HEK293 (cell line): ENCODE measurements around the gene SVIL.

Source experiments
- CTCF ChIA-PET: fragments of 350-600 bp; formaldehyde crosslinking; extraction: SDS; loops from one replicate; lab custom pipeline; 2021; ENCODE audit warnings: antibody characterized with exemption; lab: Yijun Ruan, JAX
- POLR2A ChIA-PET: fragments of 300-600 bp; formaldehyde crosslinking; extraction: SDS; loops from one replicate; lab custom pipeline; 2020; ENCODE audit warnings: antibody characterized with exemption, inconsistent platforms; lab: Yijun Ruan, JAX
- H3K27ac ChIP-seq: fragments of 200-500 bp; sonication (Bioruptor generic); 2 replicates; pipeline ENCODE4 v1.5.1; 2014; ENCODE audit warnings: low read depth, low read length, control low read depth, inconsistent platforms; ENCODE audit errors: extremely low read depth
- H3K36me3 ChIP-seq, 2 experiments: fragments of 200-500 bp in 1 of 2; sonication (Bioruptor generic) in 1 of 2; 1 replicate in 1 of 2; 2 replicates in 1 of 2; pipeline ENCODE4 v1.5.1; 2014 to 2017; ENCODE audit warnings: inconsistent platforms in 2 of 2, low read length in 2 of 2; ENCODE audit not compliant: control insufficient read depth in 2 of 2, insufficient read depth in 1 of 2
- H3K4me1 ChIP-seq: fragments of 200-500 bp; sonication (Bioruptor generic); 2 replicates; pipeline ENCODE4 v1.5.1; 2014; ENCODE audit warnings: mild to moderate bottlenecking, low read length, inconsistent platforms; ENCODE audit not compliant: control insufficient read depth, insufficient read depth
- H3K4me3 ChIP-seq: 2 replicates; pipeline ENCODE4 v1.5.1; 2011; ENCODE audit warnings: low read depth, mild to moderate bottlenecking, control low read depth, low read length, moderate library complexity
- H3K9me3 ChIP-seq: fragments of 200-500 bp; sonication (Bioruptor generic); 2 replicates; pipeline ENCODE4 v1.5.1; 2014; ENCODE audit warnings: low read depth, low read length, inconsistent platforms; ENCODE audit not compliant: control insufficient read depth, insufficient read depth
- GLIS2 ChIP-seq: fragments of 450-650 bp; formaldehyde crosslinking; IDR thresholded peaks from 2 replicates; pipeline ENCODE4 v1.5.1; 2016; ENCODE audit warnings: missing biosample characterization, missing genetic modification characterization
- HIC1 ChIP-seq: fragments of 450-650 bp; formaldehyde crosslinking; IDR thresholded peaks from 2 replicates; pipeline ENCODE4 v1.5.1; 2016; ENCODE audit warnings: missing biosample characterization, missing genetic modification characterization
- IKZF3 ChIP-seq: fragments of 450-650 bp; IDR thresholded peaks from 2 replicates; pipeline ENCODE4 v1.5.0; 2018; ENCODE audit warnings: missing biosample characterization, mild to moderate bottlenecking, missing genetic modification characterization, moderate library complexity
- KLF9 ChIP-seq: fragments of 450-650 bp; formaldehyde crosslinking; IDR thresholded peaks from 2 replicates; pipeline ENCODE4 v1.5.1; 2016; ENCODE audit warnings: missing biosample characterization, missing genetic modification characterization, low read depth
- ZEB2 ChIP-seq: fragments of 450-650 bp; formaldehyde crosslinking; IDR thresholded peaks from 2 replicates; pipeline ENCODE4 v1.5.1; 2016; ENCODE audit warnings: missing biosample characterization, missing genetic modification characterization
- ZFP37 ChIP-seq: fragments of 450-650 bp; formaldehyde crosslinking; IDR thresholded peaks from 2 replicates; pipeline ENCODE4 v1.5.1; 2016; ENCODE audit warnings: missing biosample characterization, missing genetic modification characterization
- ZNF133 ChIP-seq: fragments of 450-650 bp; formaldehyde crosslinking; IDR thresholded peaks from 2 replicates; pipeline ENCODE4 v1.5.1; 2016; ENCODE audit warnings: missing biosample characterization, missing genetic modification characterization
- ZNF16 ChIP-seq: fragments of 450-650 bp; formaldehyde crosslinking; IDR thresholded peaks from 2 replicates; pipeline ENCODE4 v1.5.1; 2016; ENCODE audit warnings: low read depth, missing biosample characterization, missing genetic modification characterization
- ZNF2 ChIP-seq: fragments of 450-650 bp; formaldehyde crosslinking; IDR thresholded peaks from 2 replicates; pipeline ENCODE4 v1.5.1; 2016; ENCODE audit warnings: missing biosample characterization, missing genetic modification characterization
- ZNF311 ChIP-seq: fragments of 450-650 bp; formaldehyde crosslinking; IDR thresholded peaks from 2 replicates; pipeline ENCODE4 v1.5.1; 2017; ENCODE audit warnings: missing biosample characterization, missing genetic modification characterization, borderline replicate concordance
- ZNF404 ChIP-seq: fragments of 450-650 bp; formaldehyde crosslinking; IDR thresholded peaks from 2 replicates; pipeline ENCODE4 v1.5.1; 2017; ENCODE audit warnings: missing biosample characterization, missing genetic modification characterization
- ZNF433 ChIP-seq: fragments of 450-650 bp; formaldehyde crosslinking; IDR thresholded peaks from 2 replicates; pipeline ENCODE4 v1.5.1; 2016; ENCODE audit warnings: missing biosample characterization, missing genetic modification characterization, low read depth
- ZNF473 ChIP-seq: fragments of 450-650 bp; formaldehyde crosslinking; IDR thresholded peaks from 2 replicates; pipeline ENCODE4 v1.5.1; 2017; ENCODE audit warnings: missing biosample characterization, missing genetic modification characterization
- ZNF610 ChIP-seq: fragments of 450-650 bp; formaldehyde crosslinking; IDR thresholded peaks from 2 replicates; pipeline ENCODE4 v1.5.1; 2016; ENCODE audit warnings: missing biosample characterization, missing genetic modification characterization, borderline replicate concordance
- ZNF629 ChIP-seq: fragments of 450-650 bp; formaldehyde crosslinking; IDR thresholded peaks from 2 replicates; pipeline ENCODE4 v1.5.1; 2017; ENCODE audit warnings: missing biosample characterization, missing genetic modification characterization
- ZNF664 ChIP-seq: fragments of 450-650 bp; formaldehyde crosslinking; IDR thresholded peaks from 2 replicates; pipeline ENCODE4 v1.5.1; 2016; ENCODE audit warnings: missing biosample characterization, missing genetic modification characterization
- ZNF768 ChIP-seq: fragments of 450-650 bp; formaldehyde crosslinking; IDR thresholded peaks from 2 replicates; pipeline ENCODE4 v1.5.1; 2018; ENCODE audit warnings: missing biosample characterization, mild to moderate bottlenecking, missing genetic modification characterization
- ZNF777 ChIP-seq: fragments of 450-650 bp; formaldehyde crosslinking; IDR thresholded peaks from 2 replicates; pipeline ENCODE4 v1.5.1; 2017; ENCODE audit warnings: missing biosample characterization, missing genetic modification characterization, borderline replicate concordance
- TF ChIP-seq, protein P1 (sequence below): fragments of 450-650 bp; formaldehyde crosslinking; IDR thresholded peaks from 2 replicates; pipeline ENCODE4 v1.5.1; 2017; ENCODE audit warnings: missing biosample characterization, missing genetic modification characterization
- TF ChIP-seq, protein P2 (sequence below): fragments of 450-650 bp; formaldehyde crosslinking; IDR thresholded peaks from 2 replicates; pipeline ENCODE4 v1.5.1; 2017; ENCODE audit warnings: missing biosample characterization, mild to moderate bottlenecking, missing genetic modification characterization, moderate library complexity
- TF ChIP-seq, protein P3 (sequence below): fragments of 450-650 bp; formaldehyde crosslinking; IDR thresholded peaks from 2 replicates; pipeline ENCODE4 v1.5.1; 2016; ENCODE audit warnings: missing biosample characterization, missing genetic modification characterization

The SVIL gene

GRCh38 chr10:29559996-29560395 lies 74.8 kb downstream of the SVIL start (continued):
- TF ChIP-seq IKZF3 (tag by site-specific recombination) = no peak

DNA sequence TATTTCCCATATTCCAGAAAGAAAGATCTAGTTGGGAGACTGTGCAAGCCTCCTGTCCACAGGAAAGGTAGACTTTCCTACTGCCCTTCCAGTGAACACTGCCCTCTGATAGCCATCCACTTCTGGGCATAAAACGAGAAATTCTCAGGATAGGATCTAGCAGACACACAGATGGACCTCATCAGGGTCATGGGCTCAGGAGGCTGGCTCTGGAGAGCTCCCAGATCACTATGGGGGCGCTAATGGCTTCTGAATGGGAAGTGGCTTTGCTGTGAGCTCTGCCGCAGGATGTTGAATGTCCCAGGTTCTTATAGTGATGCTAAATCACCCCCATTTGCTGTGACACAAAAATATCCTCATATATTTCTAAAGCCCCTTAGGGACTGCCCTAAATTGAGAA lies 77.1 kb downstream of the SVIL start:
- no peak for TF ChIP-seq ZNF664
- no peak for TF ChIP-seq ZNF404 (tag by site-specific recombination)
- TF ChIP-seq, protein P1, sequence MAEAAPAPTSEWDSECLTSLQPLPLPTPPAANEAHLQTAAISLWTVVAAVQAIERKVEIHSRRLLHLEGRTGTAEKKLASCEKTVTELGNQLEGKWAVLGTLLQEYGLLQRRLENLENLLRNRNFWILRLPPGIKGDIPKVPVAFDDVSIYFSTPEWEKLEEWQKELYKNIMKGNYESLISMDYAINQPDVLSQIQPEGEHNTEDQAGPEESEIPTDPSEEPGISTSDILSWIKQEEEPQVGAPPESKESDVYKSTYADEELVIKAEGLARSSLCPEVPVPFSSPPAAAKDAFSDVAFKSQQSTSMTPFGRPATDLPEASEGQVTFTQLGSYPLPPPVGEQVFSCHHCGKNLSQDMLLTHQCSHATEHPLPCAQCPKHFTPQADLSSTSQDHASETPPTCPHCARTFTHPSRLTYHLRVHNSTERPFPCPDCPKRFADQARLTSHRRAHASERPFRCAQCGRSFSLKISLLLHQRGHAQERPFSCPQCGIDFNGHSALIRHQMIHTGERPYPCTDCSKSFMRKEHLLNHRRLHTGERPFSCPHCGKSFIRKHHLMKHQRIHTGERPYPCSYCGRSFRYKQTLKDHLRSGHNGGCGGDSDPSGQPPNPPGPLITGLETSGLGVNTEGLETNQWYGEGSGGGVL (tag by site-specific recombination) = no peak
- TF ChIP-seq, protein P2, sequence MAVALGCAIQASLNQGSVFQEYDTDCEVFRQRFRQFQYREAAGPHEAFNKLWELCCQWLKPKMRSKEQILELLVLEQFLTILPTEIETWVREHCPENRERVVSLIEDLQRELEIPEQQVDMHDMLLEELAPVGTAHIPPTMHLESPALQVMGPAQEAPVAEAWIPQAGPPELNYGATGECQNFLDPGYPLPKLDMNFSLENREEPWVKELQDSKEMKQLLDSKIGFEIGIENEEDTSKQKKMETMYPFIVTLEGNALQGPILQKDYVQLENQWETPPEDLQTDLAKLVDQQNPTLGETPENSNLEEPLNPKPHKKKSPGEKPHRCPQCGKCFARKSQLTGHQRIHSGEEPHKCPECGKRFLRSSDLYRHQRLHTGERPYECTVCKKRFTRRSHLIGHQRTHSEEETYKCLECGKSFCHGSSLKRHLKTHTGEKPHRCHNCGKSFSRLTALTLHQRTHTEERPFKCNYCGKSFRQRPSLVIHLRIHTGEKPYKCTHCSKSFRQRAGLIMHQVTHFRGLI (tag by site-specific recombination) = no peak
- TF ChIP-seq ZNF629 (tag by site-specific recombination) = no peak
- no peak for TF ChIP-seq HIC1
- TF ChIP-seq, protein P3, sequence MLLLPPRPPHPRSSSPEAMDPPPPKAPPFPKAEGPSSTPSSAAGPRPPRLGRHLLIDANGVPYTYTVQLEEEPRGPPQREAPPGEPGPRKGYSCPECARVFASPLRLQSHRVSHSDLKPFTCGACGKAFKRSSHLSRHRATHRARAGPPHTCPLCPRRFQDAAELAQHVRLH (tag by site-specific recombination) = no peak
- no peak for TF ChIP-seq ZNF777 (tag by site-specific recombination)
- no peak for TF ChIP-seq ZNF433 (tag by site-specific recombination)
- TF ChIP-seq GLIS2 = no peak
- TF ChIP-seq ZNF768 (tag by site-specific recombination) = no peak
- TF ChIP-seq ZNF610 (tag by site-specific recombination) = no peak
- TF ChIP-seq ZEB2 (tag by site-specific recombination) = no peak
- no peak for TF ChIP-seq KLF9
- TF ChIP-seq ZNF16 = no peak
- TF ChIP-seq ZFP37 (tag by site-specific recombination) = no peak
- TF ChIP-seq ZNF311 (tag by site-specific recombination) = no peak
- TF ChIP-seq ZNF473 (tag by site-specific recombination) = no peak
- TF ChIP-seq ZNF133 (tag by site-specific recombination) = no peak
- TF ChIP-seq ZNF2 (tag by site-specific recombination) = no peak
- CTCF ChIA-PET = interaction anchor here (0.6 to 2.7 kb wide), 3 partner anchors 33 to 161 kb away, joined by 3 to 10 read pairs (median 3); no protein-coding TSS in a partner anchor
- Histone ChIP-seq H3K9me3 (no peaks in the 10 kb centered on the region), H3K27ac (no peak overlapping the region), H3K36me3 (peaks cover 9% of the 10 kb centered on the region in 2 experiments), H3K4me3 (no peak overlapping the region), H3K4me1 (peaks cover 6% of the 10 kb centered on the region; the same call in 1 of the 2 replicates)
- POLR2A ChIA-PET = no interaction called here
